LNCAP (cell line): ENCODE data around the gene SCRG1.

ENCODE experiments used
- CTCF ChIP-seq: fragments of 450-650 bp; IDR thresholded peaks from 2 replicates; pipeline ENCODE4 v1.5.1; 2017; ENCODE audit warnings: mild to moderate bottlenecking

Gene SCRG1

DNA sequence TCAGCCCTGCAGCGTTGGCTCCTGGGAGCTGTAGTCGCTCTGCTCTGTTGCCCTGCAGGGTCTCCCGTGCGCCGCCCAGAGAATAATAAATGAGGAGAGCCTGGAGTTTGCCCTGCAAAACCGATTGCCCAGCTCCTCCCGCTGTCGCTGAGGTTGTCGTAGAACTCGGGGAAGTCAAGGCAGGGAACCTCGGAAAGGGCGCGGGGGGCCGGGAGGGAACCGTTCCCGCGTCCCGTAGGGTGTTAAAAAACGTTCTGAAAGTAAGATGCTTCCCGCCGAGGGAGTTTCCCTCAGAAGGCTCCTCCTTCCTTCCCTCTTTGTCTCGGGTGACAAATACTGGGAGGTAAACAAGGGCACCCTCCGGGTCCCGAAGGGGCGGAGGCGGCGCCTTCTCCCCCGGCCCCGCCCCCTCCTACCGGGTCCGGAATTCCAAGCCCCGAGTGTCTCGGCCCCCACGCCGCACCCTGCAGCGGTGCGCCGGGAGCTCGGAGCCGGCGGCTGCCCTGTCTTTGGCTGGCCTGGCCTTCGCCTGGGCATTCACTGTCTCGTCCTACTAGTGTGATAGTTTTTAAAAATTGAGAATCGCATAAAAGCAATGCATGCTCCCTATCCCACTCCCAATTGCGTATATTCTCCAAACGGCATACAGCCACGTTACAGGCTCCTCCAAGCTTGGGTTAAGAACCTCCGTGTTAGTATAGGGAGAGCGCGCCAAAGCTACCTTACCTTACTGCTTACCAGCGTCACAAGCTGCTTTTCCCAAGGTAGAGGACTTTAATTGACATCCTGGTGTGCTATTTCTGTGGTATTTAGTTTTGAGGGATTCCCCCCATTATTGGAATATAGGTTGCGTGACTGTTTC, 63.8 kb downstream of the SCRG1 start:
- TF ChIP-seq CTCF: no peak
